GM23338 (cell line): Measurements from ENCODE around the gene TAF10. TPM values are rescaled to one million over a fixed set of nuclear protein-coding genes. Genes with fewer than 3 reads are reported as not detected.

Source experiments
- ATAC-seq: fragments of 200-7000 bp; cut with Tn5 transposase; 3 replicates; pipeline ENCODE4 v1.9.1; 2020
- DNase-seq: peaks from one replicate; pipeline ENCODE4 v3.0.0-alpha.2; 2015; ENCODE audit warnings: low spot score
- H2AFZ ChIP-seq: fragments of 200-600 bp; sonication (generic); 2 replicates; pipeline ENCODE4 v1.8.0; 2016; ENCODE audit warnings: antibody characterized with exemption, mild to moderate bottlenecking, moderate library complexity
- H3F3A ChIP-seq: fragments of 200-600 bp; sonication (generic); replicated peaks from 2 replicates; pipeline ENCODE4 v1.8.0; 2017; ENCODE audit warnings: antibody characterized with exemption, mixed run types, low read depth
- H3K27ac ChIP-seq: fragments of 200-600 bp; sonication (generic); 2 replicates; pipeline ENCODE4 v1.6.1; 2016; ENCODE audit warnings: low read depth
- H3K27me3 ChIP-seq: fragments of 200-600 bp; sonication (generic); 2 replicates; pipeline ENCODE4 v1.8.0; 2016; ENCODE audit warnings: mild to moderate bottlenecking, mixed run types, moderate library complexity; ENCODE audit not compliant: insufficient read depth
- H3K36me3 ChIP-seq: fragments of 200-600 bp; sonication (generic); 2 replicates; pipeline ENCODE4 v1.8.0; 2016; ENCODE audit warnings: mild to moderate bottlenecking; ENCODE audit not compliant: insufficient read depth
- H3K4me1 ChIP-seq: fragments of 200-600 bp; sonication (generic); 2 replicates; pipeline ENCODE4 v1.8.0; 2016; ENCODE audit warnings: mild to moderate bottlenecking, moderate library complexity; ENCODE audit not compliant: insufficient read depth
- H3K4me2 ChIP-seq: fragments of 200-600 bp; sonication (generic); 2 replicates; pipeline ENCODE4 v1.7.1; 2017; ENCODE audit warnings: mixed run types
- H3K4me3 ChIP-seq: fragments of 200-600 bp; sonication (generic); 2 replicates; pipeline ENCODE4 v1.6.1; 2016; ENCODE audit warnings: mixed run types
- H3K79me2 ChIP-seq: fragments of 200-600 bp; sonication (generic); replicated peaks from 2 replicates; pipeline ENCODE4 v1.8.0; 2017; ENCODE audit warnings: mild to moderate bottlenecking; ENCODE audit not compliant: insufficient read depth
- H3K9me2 ChIP-seq: fragments of 200-600 bp; sonication (generic); 2 replicates; pipeline ENCODE4 v1.8.0; 2017; ENCODE audit not compliant: insufficient read depth
- H4K20me1 ChIP-seq: fragments of 200-600 bp; sonication (generic); replicated peaks from 2 replicates; pipeline ENCODE4 v1.8.0; 2017; ENCODE audit warnings: mild to moderate bottlenecking; ENCODE audit not compliant: insufficient read depth
- H3K27ac Mint-ChIP-seq: 2 replicates; pipeline ENCODE4 v1.8.0; 2020; ENCODE audit warnings: inconsistent platforms, mild to moderate bottlenecking, moderate library complexity, mixed read lengths
- H3K27me3 Mint-ChIP-seq: 3 replicates; pipeline ENCODE4 v1.8.0; 2022; ENCODE audit warnings: low read depth, mild to moderate bottlenecking, moderate library complexity, mixed read lengths, inconsistent platforms; ENCODE audit not compliant: insufficient read depth, poor library complexity
- H3K36me3 Mint-ChIP-seq: 3 replicates; pipeline ENCODE4 v1.8.0; 2021; ENCODE audit warnings: low read depth, mild to moderate bottlenecking, inconsistent platforms, moderate library complexity, mixed read lengths
- H3K4me1 Mint-ChIP-seq: 3 replicates; pipeline ENCODE4 v1.8.0; 2020; ENCODE audit warnings: mild to moderate bottlenecking, inconsistent platforms, mixed read lengths
- H3K4me3 Mint-ChIP-seq: 3 replicates; pipeline ENCODE4 v1.8.0; 2021; ENCODE audit warnings: moderate library complexity, mild to moderate bottlenecking, inconsistent platforms, mixed read lengths
- H3K9me3 Mint-ChIP-seq: 3 replicates; pipeline ENCODE4 v1.8.0; 2020; ENCODE audit warnings: moderate library complexity, mild to moderate bottlenecking, inconsistent platforms, mixed read lengths
- CREB1 ChIP-seq: fragments of 250-450 bp; sonication (Bioruptor Pico); IDR thresholded peaks from 2 replicates; pipeline ENCODE4 v1.5.0; 2020; ENCODE audit warnings: low read depth, mild to moderate bottlenecking, moderate library complexity
- NANOG ChIP-seq: IDR thresholded peaks from 2 replicates; pipeline ENCODE4 v1.6.1; 2016; ENCODE audit warnings: antibody characterized with exemption, borderline replicate concordance
- STAT1 ChIP-seq: IDR thresholded peaks from one replicate; pipeline ENCODE4 v1.6.1; 2016; ENCODE audit warnings: antibody characterized with exemption; ENCODE audit not compliant: unreplicated experiment
- ZNF331 ChIP-seq: fragments of 250-450 bp; sonication (Bioruptor Pico); IDR thresholded peaks from 2 replicates; pipeline ENCODE4 v1.5.0; 2020; ENCODE audit warnings: low read depth, mild to moderate bottlenecking, moderate library complexity
- polyA plus RNA-seq: library from polyadenylated mRNA; unstranded; fragments of >200 nt; fragmentation: Nextera tagmentation; extraction: Ambion mirVana; gene quantifications from 2 replicates; pipeline ENCODE4 v1.2.1, GENCODE V29; 2016
- total RNA-seq: library from RNA; depleted of rRNA; stranded (reverse); fragments of >200 nt; shearing (Covaris generic); gene quantifications from 2 replicates; pipeline ENCODE4 v1.2.3, GENCODE V29; 2014
- TF ChIP-seq, protein P1 (sequence below): fragments of 250-450 bp; sonication (Bioruptor Pico); IDR thresholded peaks from 2 replicates; pipeline ENCODE4 v1.5.0; 2020; ENCODE audit warnings: mild to moderate bottlenecking, moderate library complexity
- TF ChIP-seq, protein P2 (sequence below): IDR thresholded peaks from 2 replicates; pipeline ENCODE4 v1.6.1; 2016; ENCODE audit warnings: antibody characterized with exemption
- TF ChIP-seq, protein P3 (sequence below), 2 experiments: fragments of 200-600 bp in 1 of 2; sonication (generic) in 1 of 2; conservative IDR thresholded peaks; 2 replicates each; pipeline versions ENCODE4 v1.5.1 to v1.6.1; 2016 to 2017; ENCODE audit warnings: antibody characterized with exemption in 2 of 2, low read depth in 2 of 2, mild to moderate bottlenecking in 2 of 2, moderate library complexity in 1 of 2

TAF10 gene
- total and polyA plus RNA-seq, 2 experiments from 2014 or later: 108 to 253 TPM

DNA sequence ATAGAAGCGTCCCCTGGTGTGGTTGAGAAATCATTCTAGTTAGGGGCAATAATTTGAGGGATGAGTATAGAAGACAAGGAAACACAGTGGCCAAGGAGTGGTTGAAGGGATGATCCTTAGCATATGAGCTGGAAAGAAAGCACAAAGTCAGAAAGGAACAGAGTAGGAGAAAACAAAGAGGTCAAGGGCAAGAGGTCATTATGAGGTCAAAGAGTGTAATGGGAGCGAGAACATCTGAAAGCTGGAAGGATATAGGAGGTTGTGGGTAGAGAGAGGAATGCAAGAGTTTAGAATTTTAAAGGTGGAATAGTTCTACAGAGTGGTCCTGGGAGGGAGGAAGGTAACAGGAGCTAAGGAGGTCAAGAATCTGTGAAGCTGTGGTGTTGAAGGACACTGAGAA lies 41.6 kb upstream of the TAF10 start:
- Histone ChIP-seq H3K36me3 (no peaks in the 10 kb centered on the region), H2AFZ (no peak overlapping the region), H3K79me2 (no peaks in the 10 kb centered on the region), H3K27ac (no peak overlapping the region), H3K4me3 (no peak overlapping the region), H3K9me2 (no peaks in the 10 kb centered on the region), H3K27me3 (peaks cover 69% of the 10 kb centered on the region), H3K4me1 (peaks cover 8% of the 10 kb centered on the region), H3F3A (peaks cover 10% of the 10 kb centered on the region; the same call in 1 of the 2 replicates), H4K20me1 (no peaks in the 10 kb centered on the region; the same call in 1 of the 2 replicates), H3K4me2 (no peak overlapping the region)
- Mint-ChIP-seq H3K27me3 (peaks cover 16% of the 10 kb centered on the region), H3K9me3 (no peaks in the 10 kb centered on the region), H3K36me3 (no peaks in the 10 kb centered on the region), H3K4me3 (no peak overlapping the region), H3K4me1 (peaks cover 10% of the 10 kb centered on the region), H3K27ac (no peak overlapping the region)
- no peak for DNase-seq
- no peak for ATAC-seq
- no peak for TF ChIP-seq ZNF331 (CRISPR knock-in tag)
- no peak for TF ChIP-seq CREB1 (CRISPR knock-in tag)
- TF ChIP-seq, protein P1, sequence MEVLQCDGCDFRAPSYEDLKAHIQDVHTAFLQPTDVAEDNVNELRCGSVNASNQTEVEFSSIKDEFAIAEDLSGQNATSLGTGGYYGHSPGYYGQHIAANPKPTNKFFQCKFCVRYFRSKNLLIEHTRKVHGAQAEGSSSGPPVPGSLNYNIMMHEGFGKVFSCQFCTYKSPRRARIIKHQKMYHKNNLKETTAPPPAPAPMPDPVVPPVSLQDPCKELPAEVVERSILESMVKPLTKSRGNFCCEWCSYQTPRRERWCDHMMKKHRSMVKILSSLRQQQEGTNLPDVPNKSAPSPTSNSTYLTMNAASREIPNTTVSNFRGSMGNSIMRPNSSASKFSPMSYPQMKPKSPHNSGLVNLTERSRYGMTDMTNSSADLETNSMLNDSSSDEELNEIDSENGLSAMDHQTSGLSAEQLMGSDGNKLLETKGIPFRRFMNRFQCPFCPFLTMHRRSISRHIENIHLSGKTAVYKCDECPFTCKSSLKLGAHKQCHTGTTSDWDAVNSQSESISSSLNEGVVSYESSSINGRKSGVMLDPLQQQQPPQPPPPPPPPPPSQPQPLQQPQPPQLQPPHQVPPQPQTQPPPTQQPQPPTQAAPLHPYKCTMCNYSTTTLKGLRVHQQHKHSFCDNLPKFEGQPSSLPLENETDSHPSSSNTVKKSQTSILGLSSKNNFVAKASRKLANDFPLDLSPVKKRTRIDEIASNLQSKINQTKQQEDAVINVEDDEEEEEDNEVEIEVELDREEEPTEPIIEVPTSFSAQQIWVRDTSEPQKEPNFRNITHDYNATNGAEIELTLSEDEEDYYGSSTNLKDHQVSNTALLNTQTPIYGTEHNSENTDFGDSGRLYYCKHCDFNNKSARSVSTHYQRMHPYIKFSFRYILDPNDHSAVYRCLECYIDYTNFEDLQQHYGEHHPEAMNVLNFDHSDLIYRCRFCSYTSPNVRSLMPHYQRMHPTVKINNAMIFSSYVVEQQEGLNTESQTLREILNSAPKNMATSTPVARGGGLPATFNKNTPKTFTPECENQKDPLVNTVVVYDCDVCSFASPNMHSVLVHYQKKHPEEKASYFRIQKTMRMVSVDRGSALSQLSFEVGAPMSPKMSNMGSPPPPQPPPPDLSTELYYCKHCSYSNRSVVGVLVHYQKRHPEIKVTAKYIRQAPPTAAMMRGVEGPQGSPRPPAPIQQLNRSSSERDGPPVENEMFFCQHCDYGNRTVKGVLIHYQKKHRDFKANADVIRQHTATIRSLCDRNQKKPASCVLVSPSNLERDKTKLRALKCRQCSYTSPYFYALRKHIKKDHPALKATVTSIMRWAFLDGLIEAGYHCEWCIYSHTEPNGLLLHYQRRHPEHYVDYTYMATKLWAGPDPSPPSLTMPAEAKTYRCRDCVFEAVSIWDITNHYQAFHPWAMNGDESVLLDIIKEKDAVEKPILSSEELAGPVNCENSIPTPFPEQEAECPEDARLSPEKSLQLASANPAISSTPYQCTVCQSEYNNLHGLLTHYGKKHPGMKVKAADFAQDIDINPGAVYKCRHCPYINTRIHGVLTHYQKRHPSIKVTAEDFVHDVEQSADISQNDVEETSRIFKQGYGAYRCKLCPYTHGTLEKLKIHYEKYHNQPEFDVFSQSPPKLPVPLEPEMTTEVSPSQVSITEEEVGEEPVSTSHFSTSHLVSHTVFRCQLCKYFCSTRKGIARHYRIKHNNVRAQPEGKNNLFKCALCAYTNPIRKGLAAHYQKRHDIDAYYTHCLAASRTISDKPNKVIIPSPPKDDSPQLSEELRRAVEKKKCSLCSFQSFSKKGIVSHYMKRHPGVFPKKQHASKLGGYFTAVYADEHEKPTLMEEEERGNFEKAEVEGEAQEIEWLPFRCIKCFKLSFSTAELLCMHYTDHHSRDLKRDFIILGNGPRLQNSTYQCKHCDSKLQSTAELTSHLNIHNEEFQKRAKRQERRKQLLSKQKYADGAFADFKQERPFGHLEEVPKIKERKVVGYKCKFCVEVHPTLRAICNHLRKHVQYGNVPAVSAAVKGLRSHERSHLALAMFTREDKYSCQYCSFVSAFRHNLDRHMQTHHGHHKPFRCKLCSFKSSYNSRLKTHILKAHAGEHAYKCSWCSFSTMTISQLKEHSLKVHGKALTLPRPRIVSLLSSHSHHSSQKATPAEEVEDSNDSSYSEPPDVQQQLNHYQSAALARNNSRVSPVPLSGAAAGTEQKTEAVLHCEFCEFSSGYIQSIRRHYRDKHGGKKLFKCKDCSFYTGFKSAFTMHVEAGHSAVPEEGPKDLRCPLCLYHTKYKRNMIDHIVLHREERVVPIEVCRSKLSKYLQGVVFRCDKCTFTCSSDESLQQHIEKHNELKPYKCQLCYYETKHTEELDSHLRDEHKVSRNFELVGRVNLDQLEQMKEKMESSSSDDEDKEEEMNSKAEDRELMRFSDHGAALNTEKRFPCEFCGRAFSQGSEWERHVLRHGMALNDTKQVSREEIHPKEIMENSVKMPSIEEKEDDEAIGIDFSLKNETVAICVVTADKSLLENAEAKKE (CRISPR knock-in tag): no peak
- TF ChIP-seq, protein P2, sequence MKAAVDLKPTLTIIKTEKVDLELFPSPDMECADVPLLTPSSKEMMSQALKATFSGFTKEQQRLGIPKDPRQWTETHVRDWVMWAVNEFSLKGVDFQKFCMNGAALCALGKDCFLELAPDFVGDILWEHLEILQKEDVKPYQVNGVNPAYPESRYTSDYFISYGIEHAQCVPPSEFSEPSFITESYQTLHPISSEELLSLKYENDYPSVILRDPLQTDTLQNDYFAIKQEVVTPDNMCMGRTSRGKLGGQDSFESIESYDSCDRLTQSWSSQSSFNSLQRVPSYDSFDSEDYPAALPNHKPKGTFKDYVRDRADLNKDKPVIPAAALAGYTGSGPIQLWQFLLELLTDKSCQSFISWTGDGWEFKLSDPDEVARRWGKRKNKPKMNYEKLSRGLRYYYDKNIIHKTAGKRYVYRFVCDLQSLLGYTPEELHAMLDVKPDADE: no peak

DNA sequence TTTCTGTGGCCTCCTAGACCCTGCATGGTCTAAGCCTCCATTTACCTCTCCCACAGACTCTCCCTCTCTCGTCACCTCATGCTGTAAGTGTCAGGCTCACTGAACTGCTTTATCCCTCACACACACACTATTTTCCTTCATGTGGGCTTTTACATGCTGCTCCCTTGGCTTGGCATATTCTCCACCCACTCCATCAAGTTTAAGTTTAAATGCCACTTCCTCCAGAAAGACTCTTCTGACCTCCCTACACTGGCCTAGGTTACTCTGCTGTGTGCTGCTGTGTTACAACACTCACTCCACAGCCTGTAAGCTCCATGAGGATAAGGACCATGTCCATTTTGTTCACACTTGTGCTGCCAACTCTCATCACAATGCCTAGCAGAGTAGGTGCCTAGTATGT lies 41.1 kb upstream of the TAF10 start:
- ATAC-seq: no peak
- H3K4me3 ChIP-seq: no peak overlapping the region
- no peak for TF ChIP-seq NANOG
- TF ChIP-seq STAT1: no peak
- TF ChIP-seq, protein P3, sequence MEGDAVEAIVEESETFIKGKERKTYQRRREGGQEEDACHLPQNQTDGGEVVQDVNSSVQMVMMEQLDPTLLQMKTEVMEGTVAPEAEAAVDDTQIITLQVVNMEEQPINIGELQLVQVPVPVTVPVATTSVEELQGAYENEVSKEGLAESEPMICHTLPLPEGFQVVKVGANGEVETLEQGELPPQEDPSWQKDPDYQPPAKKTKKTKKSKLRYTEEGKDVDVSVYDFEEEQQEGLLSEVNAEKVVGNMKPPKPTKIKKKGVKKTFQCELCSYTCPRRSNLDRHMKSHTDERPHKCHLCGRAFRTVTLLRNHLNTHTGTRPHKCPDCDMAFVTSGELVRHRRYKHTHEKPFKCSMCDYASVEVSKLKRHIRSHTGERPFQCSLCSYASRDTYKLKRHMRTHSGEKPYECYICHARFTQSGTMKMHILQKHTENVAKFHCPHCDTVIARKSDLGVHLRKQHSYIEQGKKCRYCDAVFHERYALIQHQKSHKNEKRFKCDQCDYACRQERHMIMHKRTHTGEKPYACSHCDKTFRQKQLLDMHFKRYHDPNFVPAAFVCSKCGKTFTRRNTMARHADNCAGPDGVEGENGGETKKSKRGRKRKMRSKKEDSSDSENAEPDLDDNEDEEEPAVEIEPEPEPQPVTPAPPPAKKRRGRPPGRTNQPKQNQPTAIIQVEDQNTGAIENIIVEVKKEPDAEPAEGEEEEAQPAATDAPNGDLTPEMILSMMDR (conservative IDR thresholded peaks at IDR 0.05; ENCODE audit: low read depth in 2 of 2): no peak
- no peak for TF ChIP-seq ZNF331 (CRISPR knock-in tag)

More for the DNA sequence above, 41.1 kb upstream of the TAF10 start:
- no peak overlapping the region for H2AFZ ChIP-seq
- H3K27me3 Mint-ChIP-seq: peaks cover 16% of the 10 kb centered on the region
- H3K4me1 ChIP-seq: peaks cover 8% of the 10 kb centered on the region
- no peak overlapping the region for H3K27ac ChIP-seq
- no peak overlapping the region for H3K4me2 ChIP-seq
- peaks cover 10% of the 10 kb centered on the region for H3K4me1 Mint-ChIP-seq
- peaks cover 63% of the 10 kb centered on the region for H3K27me3 ChIP-seq
- H3K9me3 Mint-ChIP-seq: no peaks in the 10 kb centered on the region
- H3K27ac Mint-ChIP-seq: no peak overlapping the region
- DNase-seq: no peak
- no peaks in the 10 kb centered on the region for H3K36me3 ChIP-seq
- H3K36me3 Mint-ChIP-seq: no peaks in the 10 kb centered on the region
- H3K4me3 Mint-ChIP-seq: no peak overlapping the region
- no peaks in the 10 kb centered on the region for H3K9me2 ChIP-seq
- no peaks in the 10 kb centered on the region; the same call in 1 of the 2 replicates for H4K20me1 ChIP-seq
- H3F3A ChIP-seq: peaks cover 10% of the 10 kb centered on the region; the same call in 1 of the 2 replicates
- H3K79me2 ChIP-seq: no peaks in the 10 kb centered on the region
